Right atrium auricular region (tissue), 2 donors: Measurements from ENCODE around the gene MAGED4B. TPM values are rescaled to one million over a fixed set of nuclear protein-coding genes. Genes with fewer than 3 reads are reported as not detected.
"Not testable (repeated sequence)": the region's sequence is repeated elsewhere in the genome, so short reads cannot be mapped to it uniquely, and the experiment has no call there.

Experiments
- DNase-seq: peaks from one replicate; pipeline ENCODE4 v3.0.0-alpha.2; 2019; ENCODE audit warnings: low spot score
- H3K27ac ChIP-seq, 2 donors: fragments of 200-600 bp; sonication (generic); 1 replicate in 1 of 2; 2 replicates in 1 of 2; pipeline ENCODE4 v1.5.1; 2016 to 2019
- H3K27me3 ChIP-seq, 2 donors: fragments of 200-600 bp; sonication (generic); one replicate each; pipeline versions ENCODE4 v1.5.1 to v1.6.0; 2017 to 2019
- H3K36me3 ChIP-seq: fragments of 200-600 bp; sonication (generic); one replicate; pipeline ENCODE4 v1.5.1; 2016
- H3K4me1 ChIP-seq, 2 donors: fragments of 200-600 bp; sonication (generic); one replicate each; pipeline versions ENCODE4 v1.5.1 to v1.6.0; 2017 to 2019
- H3K4me3 ChIP-seq, 2 donors: fragments of 200-600 bp; sonication (generic); 1 replicate in 1 of 2; 2 replicates in 1 of 2; pipeline ENCODE4 v1.5.1; 2017 to 2019; ENCODE audit warnings: mild to moderate bottlenecking in 1 of 2, moderate library complexity in 1 of 2
- H3K9me3 ChIP-seq, 2 donors: fragments of 200-600 bp; sonication (generic); one replicate each; pipeline ENCODE4 v1.5.1; 2019
- CTCF ChIP-seq, 2 donors: fragments of 200-600 bp; sonication (generic); IDR thresholded peaks; one replicate each; pipeline ENCODE4 v1.5.1; 2019; ENCODE audit warnings: antibody characterized with exemption in 2 of 2
- total RNA-seq, 2 donors: library from RNA; depleted of rRNA; stranded (reverse); fragments of >200 nt; gene quantifications; one replicate each; pipeline ENCODE4 v1.1.0, GENCODE V29; 2016

MAGED4B gene, protein sequence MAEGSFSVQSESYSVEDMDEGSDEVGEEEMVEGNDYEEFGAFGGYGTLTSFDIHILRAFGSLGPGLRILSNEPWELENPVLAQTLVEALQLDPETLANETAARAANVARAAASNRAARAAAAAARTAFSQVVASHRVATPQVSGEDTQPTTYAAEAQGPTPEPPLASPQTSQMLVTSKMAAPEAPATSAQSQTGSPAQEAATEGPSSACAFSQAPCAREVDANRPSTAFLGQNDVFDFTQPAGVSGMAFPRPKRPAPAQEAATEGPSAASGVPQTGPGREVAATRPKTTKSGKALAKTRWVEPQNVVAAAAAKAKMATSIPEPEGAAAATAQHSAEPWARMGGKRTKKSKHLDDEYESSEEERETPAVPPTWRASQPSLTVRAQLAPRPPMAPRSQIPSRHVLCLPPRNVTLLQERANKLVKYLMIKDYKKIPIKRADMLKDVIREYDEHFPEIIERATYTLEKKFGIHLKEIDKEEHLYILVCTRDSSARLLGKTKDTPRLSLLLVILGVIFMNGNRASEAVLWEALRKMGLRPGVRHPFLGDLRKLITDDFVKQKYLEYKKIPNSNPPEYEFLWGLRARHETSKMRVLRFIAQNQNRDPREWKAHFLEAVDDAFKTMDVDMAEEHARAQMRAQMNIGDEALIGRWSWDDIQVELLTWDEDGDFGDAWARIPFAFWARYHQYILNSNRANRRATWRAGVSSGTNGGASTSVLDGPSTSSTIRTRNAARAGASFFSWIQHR
- total RNA-seq, result 1 to 10 TPM; 1.3 to 3.4 TPM

- H3K27me3 ChIP-seq, DNase-seq, H3K4me3 ChIP-seq, H3K4me1 ChIP-seq, H3K27ac ChIP-seq, H3K36me3 ChIP-seq, H3K9me3 ChIP-seq: not testable (repeated sequence)
Observed at GRCh38 chrX:52068666-52069640, at the start of gene MAGED4B. TSS of gene MAGED4B (minus strand) at chrX:52069183. CDS start at chrX:52068172, 1,011 bp downstream.

DNA sequence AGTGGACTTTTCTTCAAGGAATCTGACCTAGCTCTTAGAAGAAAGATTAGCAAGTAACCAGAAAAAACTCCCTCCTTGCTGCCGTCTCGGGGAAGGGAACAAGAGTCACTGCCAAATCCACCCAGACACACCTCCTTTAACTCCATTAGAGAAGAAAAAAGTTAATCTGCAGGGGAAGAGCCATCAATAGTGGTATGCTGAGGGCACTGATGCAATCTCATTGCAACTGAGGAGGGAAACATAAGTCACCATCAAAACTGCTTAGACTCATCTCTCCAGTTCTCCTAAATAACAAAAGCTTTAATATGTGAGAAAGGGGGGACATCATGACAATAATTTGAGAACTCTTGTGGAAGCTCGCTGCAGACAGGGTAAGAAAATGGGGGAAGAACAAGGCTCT lies 49.3 kb upstream of the MAGED4B start:
- peaks cover 0 to 3% of the 10 kb centered on the region in 2 donors for H3K9me3 ChIP-seq
- DNase-seq, result no peak
- TF ChIP-seq CTCF (IDR thresholded peaks at IDR 0.05), result no peak
- H3K27ac ChIP-seq, result no peak overlapping the region
- H3K4me1 ChIP-seq, result no peaks in the 10 kb centered on the region
- no peaks in the 10 kb centered on the region for H3K27me3 ChIP-seq
- H3K36me3 ChIP-seq, result no peaks in the 10 kb centered on the region
- no peak overlapping the region for H3K4me3 ChIP-seq

GRCh38 chrX:52082578-52082977 lies 13.6 kb upstream of the MAGED4B start:
- Histone ChIP-seq H3K36me3 (no peaks in the 10 kb centered on the region), H3K4me3 (no peak overlapping the region), H3K27ac (no peak overlapping the region), H3K4me1 (no peaks in the 10 kb centered on the region), H3K9me3 (peaks cover 0 to 7% of the 10 kb centered on the region in 2 donors), H3K27me3 (no peaks in the 10 kb centered on the region)
- TF ChIP-seq CTCF (IDR thresholded peaks at IDR 0.05), result no peak
- DNase-seq, result no peak

GRCh38 chrX:52078131-52078530 lies 9.1 kb upstream of the MAGED4B start:
- Histone ChIP-seq H3K4me3 (no peak overlapping the region), H3K36me3 (no peaks in the 10 kb centered on the region), H3K4me1 (no peaks in the 10 kb centered on the region), H3K9me3 (no peaks in the 10 kb centered on the region), H3K27ac (no peak overlapping the region), H3K27me3 (no peaks in the 10 kb centered on the region)
- no peak for TF ChIP-seq CTCF (IDR thresholded peaks at IDR 0.05)
- no peak for DNase-seq

- H3K9me3 ChIP-seq, DNase-seq, H3K4me3 ChIP-seq, H3K4me1 ChIP-seq, H3K36me3 ChIP-seq, H3K27me3 ChIP-seq, H3K27ac ChIP-seq: not testable (repeated sequence)
Observed at GRCh38 chrX:52042288-52042687, 26.7 kb downstream of the MAGED4B start.

GRCh38 chrX:52034211-52034610 lies 34.8 kb downstream of the MAGED4B start:
- H3K9me3 ChIP-seq, result no peaks in the 10 kb centered on the region
- H3K4me1 ChIP-seq, result no peaks in the 10 kb centered on the region
- TF ChIP-seq CTCF (IDR thresholded peaks at IDR 0.05), result no peak
- H3K27ac ChIP-seq, result no peak overlapping the region
- DNase-seq, result no peak
- H3K27me3 ChIP-seq, result no peaks in the 10 kb centered on the region
- H3K4me3 ChIP-seq, result no peak overlapping the region
- H3K36me3 ChIP-seq, result no peaks in the 10 kb centered on the region
